ENCODE results near the gene ADAMTSL1. TPM values are rescaled to one million over a fixed set of nuclear protein-coding genes. Genes with fewer than 3 reads are reported as not detected.

The ADAMTSL1 gene
- total RNA-seq, 4 donors from 2014 or later = 0.32 to 2.3 (median 1.3) TPM

GRCh38 chr9:18798106-18798505 lies 324.2 kb downstream of the ADAMTSL1 start:
- H3K27ac ChIP-seq = no peak overlapping the region
- no peaks in the 10 kb centered on the region for H3K27me3 ChIP-seq
- no peaks in the 10 kb centered on the region for H3K9me3 ChIP-seq
- H3K4me3 ChIP-seq = no peak overlapping the region
- WGBS = 63% methylated on average over 1 of the region's 1 CpG
- peaks cover 5% of the 10 kb centered on the region for H3K4me1 ChIP-seq
- no peaks in the 10 kb centered on the region for H3K36me3 ChIP-seq
- DNase-seq (ENCODE audit: low spot score in 2 of 2) = no peak
- TF ChIP-seq EP300 (IDR thresholded peaks at IDR 0.05) = no peak
- TF ChIP-seq POLR2A (IDR thresholded peaks at IDR 0.05) = no peak
- no peak for TF ChIP-seq POLR2AphosphoS5 (IDR thresholded peaks at IDR 0.05)
- TF ChIP-seq CTCF (IDR thresholded peaks at IDR 0.05) = no peak

GRCh38 chr9:18798508-18799290 lies 324.7 kb downstream of the ADAMTSL1 start:
- Histone ChIP-seq H3K36me3 (no peaks in the 10 kb centered on the region), H3K27ac (no peak overlapping the region), H3K9me3 (no peaks in the 10 kb centered on the region), H3K27me3 (no peaks in the 10 kb centered on the region), H3K4me1 (peaks cover 5% of the 10 kb centered on the region), H3K4me3 (no peak overlapping the region)
- WGBS = 73% methylated on average over 5 of the region's 5 CpGs
- no peak for DNase-seq (ENCODE audit: low spot score in 2 of 2)
- TF ChIP-seq POLR2AphosphoS5 (IDR thresholded peaks at IDR 0.05) = no peak
- no peak for TF ChIP-seq CTCF (IDR thresholded peaks at IDR 0.05)
- no peak for TF ChIP-seq EP300 (IDR thresholded peaks at IDR 0.05)
- TF ChIP-seq POLR2A (IDR thresholded peaks at IDR 0.05) = no peak

- peaks cover 5% of the 10 kb centered on the region for H3K4me1 ChIP-seq
- WGBS = 82% methylated on average over 2 of the region's 2 CpGs
- no peaks in the 10 kb centered on the region for H3K27me3 ChIP-seq
These were observed 325.5 kb downstream of the ADAMTSL1 start for GRCh38 chr9:18799428-18799827.

GRCh38 chr9:18800579-18800978 lies 326.6 kb downstream of the ADAMTSL1 start:
- TF ChIP-seq EP300 (IDR thresholded peaks at IDR 0.05) = no peak
- TF ChIP-seq POLR2A (IDR thresholded peaks at IDR 0.05) = no peak
- TF ChIP-seq POLR2AphosphoS5 (IDR thresholded peaks at IDR 0.05) = no peak
- TF ChIP-seq CTCF (IDR thresholded peaks at IDR 0.05) = no peak
- Histone ChIP-seq H3K4me1 (peaks cover 5% of the 10 kb centered on the region), H3K27ac (no peak overlapping the region), H3K27me3 (no peaks in the 10 kb centered on the region), H3K36me3 (no peaks in the 10 kb centered on the region), H3K4me3 (no peak overlapping the region), H3K9me3 (no peaks in the 10 kb centered on the region)
- 94% methylated on average over 4 of the region's 4 CpGs for WGBS
- DNase-seq (ENCODE audit: low spot score in 2 of 2) = no peak

More at GRCh38 chr9:18799428-18799827, 325.5 kb downstream of the ADAMTSL1 start:
- no peak for TF ChIP-seq EP300 (IDR thresholded peaks at IDR 0.05)
- no peak for TF ChIP-seq CTCF (IDR thresholded peaks at IDR 0.05)
- TF ChIP-seq POLR2AphosphoS5 (IDR thresholded peaks at IDR 0.05) = no peak
- TF ChIP-seq POLR2A (IDR thresholded peaks at IDR 0.05) = no peak
- H3K4me3 ChIP-seq = no peak overlapping the region
- no peak for DNase-seq (ENCODE audit: low spot score in 2 of 2)
- no peaks in the 10 kb centered on the region for H3K9me3 ChIP-seq
- no peak overlapping the region for H3K27ac ChIP-seq
- no peaks in the 10 kb centered on the region for H3K36me3 ChIP-seq

- Histone ChIP-seq H3K9me3 (no peaks in the 10 kb centered on the region), H3K36me3 (no peaks in the 10 kb centered on the region), H3K4me1 (no peaks in the 10 kb centered on the region), H3K27me3 (no peaks in the 10 kb centered on the region), H3K4me3 (no peak overlapping the region), H3K27ac (no peak overlapping the region)
- no peak for DNase-seq (ENCODE audit: low spot score in 2 of 2)
- TF ChIP-seq CTCF (IDR thresholded peaks at IDR 0.05) (no peak), POLR2A (IDR thresholded peaks at IDR 0.05) (no peak), EP300 (IDR thresholded peaks at IDR 0.05) (no peak), POLR2AphosphoS5 (IDR thresholded peaks at IDR 0.05) (no peak)
- WGBS = 96% methylated on average over 5 of the region's 5 CpGs
These were observed 331.4 kb downstream of the ADAMTSL1 start for GRCh38 chr9:18805386-18805785.

Data from suprapubic skin (tissue), 4 donors.